Erythroblast (primary cell): ENCODE data around the gene TMEM267.

ENCODE experiments used
- GATA1 ChIP-seq: IDR thresholded peaks from 2 replicates; pipeline ENCODE4 v1.6.1; 2011; ENCODE audit warnings: low read depth, mild to moderate bottlenecking, control low read depth, low read length, moderate library complexity
- POLR2A ChIP-seq: IDR thresholded peaks from 2 replicates; pipeline ENCODE4 v1.6.1; 2011; ENCODE audit warnings: mild to moderate bottlenecking, low read length

GRCh38 chr5:43409809-43410271 lies 73.8 kb downstream of the TMEM267 start:
- no peak for TF ChIP-seq POLR2A
- TF ChIP-seq GATA1: no peak
